CD4-positive, alpha-beta T cell treated with Interferon gamma for 1 hour (primary cell): ENCODE measurements around the gene FOXC1.

Experiments used
- DNase-seq: peaks from one replicate; pipeline ENCODE4 v3.0.0-alpha.2; 2020

Gene FOXC1

GRCh38 chr6:1600063-1600763, 9.5 kb upstream of the FOXC1 start:
- DNase-seq: no peak

GRCh38 chr6:1600764-1601157, 9.0 kb upstream of the FOXC1 start:
- DNase-seq: no peak

- no peak for DNase-seq
Measured at GRCh38 chr6:1601158-1602048, 8.3 kb upstream of the FOXC1 start.

GRCh38 chr6:1602049-1602713, 7.5 kb upstream of the FOXC1 start:
- no peak for DNase-seq

GRCh38 chr6:1603708-1604107, 6.0 kb upstream of the FOXC1 start:
- DNase-seq: no peak

DNA sequence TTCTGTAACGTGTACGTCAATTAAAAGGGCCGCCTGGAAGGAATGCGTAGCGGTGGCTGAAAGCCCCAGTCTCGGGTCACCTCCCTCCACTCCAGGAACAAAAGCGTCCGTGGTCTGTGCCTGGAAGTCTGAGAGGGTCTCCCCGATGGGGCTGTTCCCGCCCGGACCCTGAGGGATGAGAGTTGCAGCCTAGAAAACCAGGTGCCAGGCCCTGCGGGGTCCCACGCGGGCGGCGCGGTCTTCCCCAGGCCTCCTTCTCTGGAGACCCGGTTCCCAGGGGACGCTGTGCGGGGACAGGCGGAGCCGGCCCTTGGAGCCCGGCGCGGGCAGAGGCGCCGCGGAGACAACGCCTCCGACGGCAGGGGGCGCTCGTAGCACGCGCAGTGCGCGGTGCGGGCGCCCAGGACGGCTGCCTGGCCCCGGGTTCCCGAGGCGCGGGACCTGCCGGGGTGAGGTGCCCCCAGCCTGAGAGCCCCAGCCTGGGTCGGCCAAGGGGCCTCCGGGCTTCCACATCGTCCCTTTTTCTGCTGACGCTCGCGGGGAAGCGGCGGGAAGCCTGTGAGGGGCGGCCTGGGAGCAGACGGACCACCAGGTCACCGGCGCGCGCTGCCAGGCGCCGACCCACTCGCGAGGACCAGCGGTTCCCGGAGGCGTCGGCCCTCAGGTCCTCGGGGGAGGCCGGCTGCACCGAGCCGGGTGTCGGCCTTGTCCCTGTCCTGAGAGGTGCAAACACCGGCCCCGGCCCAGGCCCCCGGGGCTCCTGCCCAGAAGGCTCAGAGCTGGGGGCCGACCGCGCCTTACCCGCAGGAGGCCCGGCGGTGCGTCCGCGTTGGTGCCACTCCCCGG, 5.3 kb upstream of the FOXC1 start:
- peak; percentile 50 for DNase-seq

DNA sequence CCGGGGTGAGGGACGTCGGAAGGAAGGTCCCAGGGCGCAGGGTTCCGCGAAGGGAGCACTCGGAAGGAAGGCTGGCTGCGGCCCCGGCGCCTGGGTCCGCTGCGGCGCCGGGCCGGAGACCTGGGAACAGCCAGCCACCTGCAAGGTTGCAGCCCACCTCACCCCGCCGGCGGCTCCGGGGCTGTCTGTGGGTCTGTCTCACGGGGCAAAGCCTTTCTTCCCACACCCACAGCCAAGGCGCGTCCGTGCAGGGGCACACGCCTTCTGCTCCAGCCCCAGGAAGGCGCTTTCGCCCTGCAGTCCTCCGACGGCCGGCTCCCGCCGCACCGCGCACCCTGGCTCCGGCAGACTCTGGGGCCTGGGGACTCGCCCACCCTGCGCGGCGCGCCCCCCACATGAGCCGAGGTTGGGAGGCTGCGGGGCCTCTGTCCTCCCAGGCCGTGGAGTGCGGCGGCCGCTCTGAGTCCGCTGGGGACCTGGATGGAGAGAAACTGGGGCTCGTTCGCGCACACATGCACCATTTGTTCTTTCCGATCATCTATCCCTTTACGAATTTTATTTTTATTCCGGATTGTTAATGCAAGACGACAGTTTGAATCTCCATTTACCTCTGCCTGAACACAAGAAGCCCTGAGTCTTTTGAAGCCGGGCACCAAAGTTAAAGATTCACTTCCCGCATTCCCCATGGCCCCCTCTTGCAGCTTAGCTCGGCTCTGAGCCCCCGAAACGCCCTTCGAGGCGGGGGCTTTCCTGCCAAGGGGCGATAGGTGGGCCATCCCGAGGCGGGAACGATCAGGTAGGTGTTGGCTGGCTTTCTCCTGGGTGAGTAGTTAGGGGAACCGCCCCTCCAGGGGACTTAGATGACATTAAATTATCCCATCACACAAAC, 4.5 kb upstream of the FOXC1 start:
- DNase-seq: no peak

GRCh38 chr6:1605893-1606779, 3.6 kb upstream of the FOXC1 start:
- DNase-seq: no peak

DNA sequence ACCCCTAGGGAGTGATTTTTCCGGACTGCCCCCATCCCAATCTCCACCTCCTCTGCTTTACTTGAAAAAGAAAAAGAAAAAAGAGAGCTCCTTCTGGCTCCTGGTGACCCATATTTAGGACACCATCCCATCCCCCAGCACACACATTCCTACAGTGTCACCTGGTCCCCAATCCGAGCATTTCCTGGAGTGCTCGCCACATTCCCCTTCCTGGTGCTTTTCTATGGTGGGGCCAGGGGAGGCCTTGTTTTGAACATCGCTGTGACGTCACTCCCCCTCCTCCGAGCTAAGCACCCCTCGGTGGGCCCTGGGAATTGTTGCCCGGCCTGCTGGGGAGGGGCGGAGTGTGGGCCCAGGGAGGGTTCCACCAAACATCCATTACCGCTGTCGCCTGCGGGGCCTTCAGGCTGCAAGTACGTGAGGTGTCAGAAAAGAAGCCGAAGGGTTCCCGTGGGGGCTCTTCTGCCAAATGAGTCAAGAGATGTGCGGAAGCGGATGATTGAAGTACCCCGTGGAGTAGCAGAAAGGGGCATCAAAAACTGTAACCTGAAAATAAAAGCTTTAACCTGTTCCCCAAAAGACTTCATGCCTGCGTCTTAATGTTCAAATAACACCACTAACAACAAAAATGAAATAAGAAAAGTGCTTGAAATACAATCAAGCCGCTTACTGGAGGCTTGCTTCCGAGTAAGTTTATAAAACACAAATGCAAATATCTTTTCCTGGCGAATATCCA, 2.8 kb upstream of the FOXC1 start:
- no peak for DNase-seq

GRCh38 chr6:1607516-1608221, 2.0 kb upstream of the FOXC1 start:
- no peak for DNase-seq

GRCh38 chr6:1608222-1609040, 1.3 kb upstream of the FOXC1 start:
- no peak for DNase-seq

DNA sequence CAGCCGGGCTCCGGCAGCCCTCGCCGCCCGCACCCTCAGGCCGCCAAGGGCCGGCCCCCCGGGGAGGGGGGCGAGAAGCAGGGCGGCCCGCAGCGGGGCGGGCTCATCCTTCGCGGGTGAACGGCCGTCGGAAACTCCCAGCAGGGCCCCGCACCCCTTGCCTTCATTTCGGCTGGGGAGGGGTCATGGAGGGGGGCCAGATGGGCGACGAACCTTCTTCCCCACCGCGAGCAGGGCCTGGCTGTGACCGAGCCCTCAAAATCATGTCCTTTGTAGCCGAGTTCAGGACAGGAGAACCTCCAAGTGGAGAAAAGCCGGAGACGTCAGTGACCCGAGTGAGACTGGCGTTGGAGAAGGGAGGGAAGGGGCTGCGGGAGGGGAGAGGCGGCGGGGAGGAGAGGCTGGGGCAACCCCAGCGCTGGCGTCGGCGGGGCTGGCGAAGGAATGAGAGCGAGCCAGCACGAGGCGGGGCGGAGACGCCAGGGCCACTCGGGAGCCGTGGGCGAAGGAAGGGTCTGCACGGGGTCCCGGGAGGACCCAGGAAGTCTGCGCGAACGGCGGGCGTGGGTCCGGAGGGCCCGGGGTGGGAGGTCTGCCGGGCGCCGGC, 571 bp upstream of the FOXC1 start:
- DNase-seq: no peak

GRCh38 chr6:1610497-1611321, 994 bp downstream of the FOXC1 start:
- DNase-seq: peak; percentile 39

GRCh38 chr6:1611322-1611571, 1.5 kb downstream of the FOXC1 start:
- DNase-seq: no peak

DNA sequence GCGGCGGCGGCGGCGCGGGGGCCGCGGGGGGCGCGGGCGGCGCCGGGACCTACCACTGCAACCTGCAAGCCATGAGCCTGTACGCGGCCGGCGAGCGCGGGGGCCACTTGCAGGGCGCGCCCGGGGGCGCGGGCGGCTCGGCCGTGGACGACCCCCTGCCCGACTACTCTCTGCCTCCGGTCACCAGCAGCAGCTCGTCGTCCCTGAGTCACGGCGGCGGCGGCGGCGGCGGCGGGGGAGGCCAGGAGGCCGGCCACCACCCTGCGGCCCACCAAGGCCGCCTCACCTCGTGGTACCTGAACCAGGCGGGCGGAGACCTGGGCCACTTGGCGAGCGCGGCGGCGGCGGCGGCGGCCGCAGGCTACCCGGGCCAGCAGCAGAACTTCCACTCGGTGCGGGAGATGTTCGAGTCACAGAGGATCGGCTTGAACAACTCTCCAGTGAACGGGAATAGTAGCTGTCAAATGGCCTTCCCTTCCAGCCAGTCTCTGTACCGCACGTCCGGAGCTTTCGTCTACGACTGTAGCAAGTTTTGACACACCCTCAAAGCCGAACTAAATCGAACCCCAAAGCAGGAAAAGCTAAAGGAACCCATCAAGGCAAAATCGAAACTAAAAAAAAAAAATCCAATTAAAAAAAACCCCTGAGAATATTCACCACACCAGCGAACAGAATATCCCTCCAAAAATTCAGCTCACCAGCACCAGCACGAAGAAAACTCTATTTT, 2.0 kb downstream of the FOXC1 start:
- DNase-seq: no peak

GRCh38 chr6:1612299-1612973, 2.7 kb downstream of the FOXC1 start:
- DNase-seq: no peak
